Activated gamma-delta T cell treated with anti-CD3 and anti-CD28 coated beads, Interleukin-2, amount 50 U/mL, for 16 hours (primary cell): ENCODE results near the gene SDK1.

Source experiments
- DNase-seq: peaks from one replicate; pipeline ENCODE4 v3.0.0-alpha.2; 2020; ENCODE audit warnings: low read depth

The SDK1 gene

DNA sequence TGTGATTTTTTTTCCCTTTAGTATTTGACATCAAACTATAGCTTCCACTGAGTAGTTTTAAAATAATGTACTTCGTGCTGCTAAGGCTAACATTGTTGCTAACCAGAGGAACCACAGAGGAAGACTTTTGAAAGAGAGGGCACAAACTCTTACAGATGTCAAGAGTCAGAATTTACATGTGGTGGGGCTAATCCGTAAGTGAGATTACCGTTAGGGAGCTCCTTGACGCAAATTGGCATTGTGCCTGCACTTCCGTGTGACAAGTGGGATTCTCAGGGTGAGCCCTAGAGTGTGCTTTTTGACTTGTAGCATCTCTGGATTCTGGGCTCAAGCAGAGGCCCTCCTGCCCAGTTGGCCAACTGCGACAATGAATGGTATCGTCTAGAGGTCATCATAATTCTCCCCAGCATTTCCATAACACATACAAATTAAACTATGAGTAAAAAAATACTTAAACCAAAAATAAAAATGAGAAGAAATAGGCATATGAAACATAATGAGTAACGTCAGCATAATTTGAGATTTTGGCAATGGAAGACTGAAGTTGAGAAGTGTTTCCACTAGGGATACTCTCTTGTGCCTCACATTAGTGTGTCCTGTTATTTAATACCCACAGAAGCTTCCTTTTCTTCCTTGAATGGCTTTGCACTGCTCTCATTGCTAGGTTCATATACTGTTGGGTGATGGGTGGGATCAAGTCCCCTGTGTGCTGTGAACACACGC, 164.0 kb downstream of the SDK1 start:
- DNase-seq, result no peak

DNA sequence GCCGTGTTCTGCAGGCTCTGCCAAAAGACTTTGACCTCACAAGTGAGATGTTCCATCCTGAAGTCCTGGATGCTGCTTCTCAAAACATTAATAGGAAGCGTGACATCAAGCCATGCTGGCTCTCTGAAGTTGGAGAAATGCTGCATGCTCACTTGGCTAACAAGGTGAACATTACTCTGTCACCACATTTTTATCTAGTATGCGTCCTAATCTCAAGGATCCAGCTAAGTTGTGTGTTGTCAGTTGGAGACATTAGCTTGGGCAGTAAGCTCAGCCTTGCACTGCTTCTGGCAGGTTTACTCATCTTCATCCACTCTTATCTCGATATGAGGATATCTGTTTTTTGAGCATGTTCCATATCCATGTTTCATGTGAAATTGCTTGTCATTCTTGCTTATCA, 165.2 kb downstream of the SDK1 start:
- DNase-seq, result no peak

DNA sequence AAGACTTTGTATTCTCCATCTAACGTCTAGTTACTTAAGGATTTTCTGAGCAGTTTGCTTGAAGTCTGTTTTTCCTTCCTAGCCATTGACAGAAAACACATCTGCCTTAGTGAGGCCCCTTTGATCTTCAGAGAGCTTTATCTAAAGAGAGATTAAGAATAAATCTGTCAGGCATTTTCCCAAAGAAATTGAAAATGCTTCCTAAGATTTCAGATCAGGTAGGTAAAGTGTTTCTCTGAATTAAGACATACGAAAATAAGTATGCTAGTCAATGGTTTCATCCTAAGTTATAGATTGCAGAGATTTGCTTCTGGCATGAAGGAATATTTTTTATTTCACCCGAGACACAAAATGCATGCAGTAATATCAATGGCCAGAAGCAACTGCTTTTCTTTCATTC, 168.6 kb downstream of the SDK1 start:
- DNase-seq, result no peak

DNA sequence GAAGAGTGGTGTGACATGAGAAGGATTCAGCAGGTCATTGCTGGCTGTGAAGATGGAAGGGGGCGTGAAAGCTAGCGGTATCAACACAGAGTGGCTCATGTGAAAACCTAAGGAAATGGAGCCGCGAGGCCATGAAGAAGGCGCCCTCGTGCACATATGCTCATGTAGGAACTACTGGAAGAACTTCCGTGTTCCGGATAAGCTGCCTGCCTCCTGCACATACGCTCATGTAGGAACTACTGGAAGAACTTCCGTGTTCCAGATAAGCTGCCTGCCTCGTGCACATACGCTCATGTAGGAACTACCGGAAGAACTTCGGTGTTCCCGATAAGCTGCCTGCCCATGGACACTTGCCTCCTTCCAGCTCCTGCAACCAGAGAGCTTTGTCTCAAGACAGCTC, 179.1 kb downstream of the SDK1 start:
- no peak for DNase-seq

DNA sequence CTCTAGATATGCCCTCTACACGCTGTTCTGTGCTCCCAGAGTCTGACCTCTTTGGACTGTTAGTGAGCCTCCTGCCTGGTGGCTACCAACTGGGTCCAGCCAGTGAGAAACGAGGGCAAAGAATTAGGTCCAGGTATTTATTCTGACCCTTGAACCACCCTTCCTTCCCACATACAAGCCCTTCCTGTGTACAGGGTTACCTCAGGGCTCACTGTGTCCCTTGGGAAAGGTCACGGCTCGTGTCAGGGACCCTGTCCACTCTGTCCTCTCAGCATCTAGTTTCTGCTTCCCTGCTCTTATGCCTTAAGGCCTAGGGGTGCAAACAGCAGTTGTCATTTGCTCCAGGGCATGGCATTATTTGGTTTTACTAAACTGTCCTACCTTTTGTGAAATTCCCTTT, 180.4 kb downstream of the SDK1 start:
- no peak for DNase-seq

DNA sequence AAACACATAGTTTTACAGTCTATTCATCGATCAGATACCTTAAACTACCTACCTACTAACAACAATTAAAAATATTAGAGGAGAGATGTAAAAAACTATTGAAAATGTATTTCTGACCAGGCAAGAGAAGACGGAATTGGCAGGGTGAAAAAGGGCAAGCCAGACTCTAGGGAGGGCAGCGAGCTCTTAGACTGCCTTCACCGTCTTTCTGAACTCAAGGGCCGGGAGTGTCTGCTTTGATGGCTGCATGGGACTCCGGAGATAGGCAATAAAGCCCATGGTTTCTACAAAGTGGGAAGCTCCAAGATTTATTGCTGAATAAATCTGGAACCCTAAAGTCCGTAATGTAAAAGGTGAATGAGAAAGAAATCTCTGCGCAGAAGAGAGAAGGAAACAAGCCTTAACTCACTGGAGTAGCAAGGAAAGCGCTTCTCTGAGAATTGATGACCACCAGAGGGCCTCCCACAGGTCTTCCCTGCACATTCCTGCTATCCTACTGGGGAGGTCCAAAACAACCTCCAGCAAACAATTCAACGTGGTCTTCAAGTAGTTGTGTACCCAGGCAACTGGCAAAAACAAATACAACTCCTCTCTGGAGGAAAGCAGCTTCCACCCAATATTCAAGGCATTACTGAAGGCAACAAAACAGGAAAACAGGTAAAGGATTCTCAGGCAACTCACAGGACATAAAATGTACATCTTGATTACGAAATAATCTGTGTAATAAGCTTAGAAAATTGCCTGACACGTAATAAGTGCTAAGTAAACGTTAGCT, 181.3 kb downstream of the SDK1 start:
- DNase-seq, result no peak

DNA sequence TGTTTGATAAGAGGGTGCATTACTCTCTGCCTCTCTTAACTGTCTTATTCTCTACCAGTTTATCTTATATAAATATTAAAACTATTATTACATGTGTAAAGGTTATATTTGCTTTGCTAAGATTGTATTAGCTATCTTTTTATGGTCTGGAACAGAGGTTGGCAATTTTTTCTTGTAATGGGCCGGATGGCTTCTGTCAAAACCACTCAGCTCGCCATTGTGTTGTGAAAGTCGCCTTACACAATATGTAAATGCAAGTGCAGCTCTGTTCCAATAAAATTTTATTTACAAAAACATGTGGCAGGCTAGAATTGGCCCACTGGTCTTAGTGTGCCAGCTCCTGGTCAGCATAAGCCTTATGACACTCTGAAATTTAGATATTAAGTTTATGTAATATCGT, 185.8 kb downstream of the SDK1 start:
- DNase-seq, result no peak

DNA sequence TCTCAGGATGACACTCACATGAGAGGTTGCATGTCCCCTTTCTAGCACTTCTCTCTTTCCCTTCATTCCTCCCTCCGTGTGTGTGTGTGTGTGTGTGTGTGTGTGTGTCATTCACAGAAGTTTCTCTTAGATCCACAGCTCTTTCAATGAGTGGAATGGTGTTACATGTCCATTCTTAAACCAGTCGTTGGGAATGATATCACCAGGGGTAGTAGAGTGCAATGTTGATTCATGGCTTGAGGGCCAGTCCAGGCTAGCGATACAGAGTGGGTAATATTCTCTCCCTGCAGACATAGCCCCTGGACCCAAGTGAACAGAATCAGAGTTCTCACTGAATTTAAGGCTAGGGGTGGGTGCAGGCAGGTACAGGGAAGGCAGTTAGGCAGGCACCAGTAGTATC, 187.8 kb downstream of the SDK1 start:
- no peak for DNase-seq

DNA sequence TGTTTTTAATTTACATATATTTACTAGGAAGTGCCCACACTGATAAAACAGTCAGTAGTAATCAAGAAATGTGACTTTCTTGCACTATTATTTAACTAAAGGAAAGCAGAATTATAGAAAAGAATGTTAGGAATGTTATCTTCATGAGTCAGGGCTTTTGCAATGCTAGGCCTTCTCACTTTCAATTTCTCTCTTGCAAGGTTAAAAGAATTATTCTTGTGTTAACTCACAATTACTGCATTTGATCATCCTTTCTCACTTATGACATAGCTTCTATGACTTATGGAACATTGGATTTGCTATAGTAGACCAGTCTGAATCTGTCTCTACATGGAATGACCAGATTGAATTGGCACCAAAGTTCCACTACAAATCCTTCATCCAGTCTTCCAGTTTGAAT, 192.4 kb downstream of the SDK1 start:
- no peak for DNase-seq

DNA sequence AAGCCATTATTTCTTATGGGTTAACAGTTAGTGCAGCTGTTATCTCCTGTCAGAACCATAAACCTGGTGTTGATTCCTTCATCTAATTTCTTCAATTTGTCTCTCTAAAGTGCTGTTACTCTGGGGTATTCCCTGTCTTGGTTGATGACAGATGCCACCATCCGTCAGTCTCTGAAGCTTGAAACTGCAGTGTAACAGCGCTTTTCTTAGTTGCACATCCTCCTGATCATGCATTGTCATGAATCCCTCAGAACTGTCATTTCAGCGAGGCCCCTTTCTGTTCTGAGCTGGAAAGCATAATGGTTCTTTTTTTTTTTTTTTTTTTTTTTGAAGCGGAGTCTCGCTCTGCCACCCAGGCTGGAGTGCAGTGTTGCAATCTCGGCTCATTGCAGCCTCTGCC, 193.9 kb downstream of the SDK1 start:
- DNase-seq, result no peak

DNA sequence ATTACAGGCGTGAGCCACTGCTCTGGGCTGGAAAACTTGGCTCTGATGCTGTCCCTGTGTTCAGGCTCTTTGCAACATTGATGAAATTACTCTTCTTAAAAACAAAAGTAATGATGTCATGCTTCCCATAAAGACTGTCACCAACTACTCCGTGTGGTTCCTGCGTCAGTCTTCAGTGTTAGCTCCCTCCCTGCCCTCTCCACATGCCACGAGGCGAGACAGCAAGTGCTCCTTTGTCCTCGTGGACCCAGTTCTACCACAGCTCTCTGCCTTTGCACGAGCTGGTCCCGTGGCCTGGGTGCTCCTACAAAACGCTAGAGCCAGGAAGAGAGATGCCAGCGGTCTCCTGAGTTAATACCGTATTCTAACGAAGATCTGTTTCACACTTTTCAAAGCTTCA, 194.5 kb downstream of the SDK1 start:
- DNase-seq, result no peak

DNA sequence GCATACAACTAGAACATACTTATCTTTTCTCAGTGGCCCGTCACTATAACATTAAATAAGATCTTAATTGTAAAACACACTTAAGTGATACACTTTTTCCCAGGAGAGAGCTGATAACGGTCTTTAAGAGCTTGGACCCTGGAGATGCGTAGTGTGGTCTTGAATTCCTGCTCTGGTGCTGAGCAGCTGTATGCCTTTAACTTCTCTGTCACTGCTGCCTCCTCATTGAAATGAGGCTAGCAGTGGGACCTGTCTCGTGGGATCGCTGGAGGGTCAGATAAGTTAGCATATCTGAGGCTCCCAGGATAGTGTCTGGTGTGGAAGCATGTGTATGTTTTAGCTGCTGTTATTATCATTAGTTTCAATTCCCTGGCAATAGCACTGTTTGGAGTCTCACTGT, 194.9 kb downstream of the SDK1 start:
- no peak for DNase-seq

DNA sequence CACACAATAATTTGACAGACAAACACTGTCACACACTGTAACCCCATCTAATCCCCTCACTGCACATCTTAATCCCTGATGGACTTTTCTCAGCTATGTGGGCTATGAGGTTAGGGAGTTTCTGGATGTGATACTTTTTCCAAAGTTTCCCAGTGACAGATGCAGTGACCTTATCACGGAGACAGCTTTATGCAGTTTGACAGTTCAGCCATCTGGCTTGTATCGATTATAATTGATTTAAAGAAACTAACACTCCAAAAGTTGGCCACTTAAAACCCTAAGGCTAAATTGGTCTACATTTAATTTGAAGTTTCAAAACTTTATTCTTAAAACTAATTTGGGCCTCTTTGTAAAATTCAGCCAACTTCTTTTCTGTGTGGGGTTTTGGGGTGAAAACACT, 196.7 kb downstream of the SDK1 start:
- no peak for DNase-seq

DNA sequence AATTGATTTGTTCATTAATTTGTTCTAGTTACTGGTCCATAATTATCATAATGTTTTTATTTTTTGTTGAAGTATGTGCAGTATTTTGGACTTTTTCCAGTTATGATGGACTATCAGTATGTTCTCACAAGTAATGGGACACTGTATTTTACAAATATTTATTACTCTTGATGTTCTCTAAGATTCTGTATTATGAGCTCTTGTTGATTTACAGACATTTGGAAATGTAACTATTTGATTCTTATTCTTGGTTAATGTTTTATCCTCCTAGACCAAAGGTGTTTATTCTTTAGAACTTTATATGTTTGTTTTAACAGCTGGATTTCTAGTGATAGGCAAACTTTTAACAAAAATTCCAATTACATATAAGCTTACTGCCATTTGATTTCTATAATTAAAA, 200.6 kb downstream of the SDK1 start:
- no peak for DNase-seq

DNA sequence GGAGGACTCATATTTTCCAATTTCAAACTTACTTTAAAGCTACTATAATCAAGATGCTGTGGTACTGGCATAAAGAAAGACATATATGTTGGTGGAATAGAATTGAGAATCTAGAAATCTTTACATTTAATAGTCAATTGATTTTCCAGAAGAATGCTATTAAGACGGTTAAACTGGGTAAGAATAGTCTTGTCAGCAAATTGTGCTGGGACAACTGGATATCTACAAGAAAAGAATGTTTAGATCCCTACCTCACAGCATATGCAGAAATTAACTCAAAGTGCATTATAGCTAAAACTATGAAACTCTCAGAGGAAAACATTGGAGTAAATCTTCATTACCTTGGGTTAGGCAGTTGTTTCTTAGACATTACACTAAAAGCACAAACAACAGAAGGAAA, 203.3 kb downstream of the SDK1 start:
- DNase-seq, result no peak

DNA sequence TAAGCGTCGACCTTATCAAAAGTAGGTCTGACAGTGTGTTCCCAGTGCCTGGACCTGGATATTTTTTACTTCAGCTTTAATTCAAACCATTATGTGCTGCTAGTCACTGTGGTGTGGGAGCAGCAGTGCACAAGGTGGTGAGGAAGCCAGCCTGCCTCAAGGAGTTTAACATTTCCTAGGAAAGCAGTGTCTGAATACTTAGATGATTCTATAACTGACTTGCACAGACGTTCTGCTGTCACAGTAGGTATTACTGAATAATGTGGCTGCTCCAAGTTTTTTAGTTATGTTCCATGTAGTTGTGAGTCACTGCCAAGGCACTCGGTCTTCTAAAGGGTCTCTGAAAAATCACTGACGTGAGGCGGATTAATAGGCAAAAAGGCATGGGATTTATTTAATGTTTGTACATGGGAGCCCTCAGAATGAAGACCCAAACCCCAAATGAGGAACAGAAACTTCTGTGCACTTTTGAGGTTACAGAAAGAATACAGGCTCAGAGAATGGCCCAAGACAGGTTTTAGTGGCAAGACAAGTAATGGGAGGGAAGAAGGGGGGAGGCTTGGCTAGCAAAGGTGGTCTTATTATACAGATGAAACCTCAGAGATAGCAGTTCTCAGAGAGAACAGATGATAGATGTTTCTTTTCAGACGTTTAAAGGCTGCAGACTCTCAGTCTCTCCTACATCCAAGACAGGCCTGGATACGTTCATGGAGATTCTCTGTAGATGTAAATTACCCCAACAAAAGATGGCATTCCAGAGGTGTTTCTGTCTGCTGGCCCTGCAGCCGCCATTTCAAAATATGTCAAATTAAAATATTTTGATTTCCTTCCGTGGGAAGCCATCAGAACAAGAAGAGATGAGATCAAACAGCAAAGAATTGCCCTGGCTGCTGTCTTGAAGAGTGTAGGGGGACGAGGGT, 209.3 kb downstream of the SDK1 start:
- DNase-seq, result no peak

DNA sequence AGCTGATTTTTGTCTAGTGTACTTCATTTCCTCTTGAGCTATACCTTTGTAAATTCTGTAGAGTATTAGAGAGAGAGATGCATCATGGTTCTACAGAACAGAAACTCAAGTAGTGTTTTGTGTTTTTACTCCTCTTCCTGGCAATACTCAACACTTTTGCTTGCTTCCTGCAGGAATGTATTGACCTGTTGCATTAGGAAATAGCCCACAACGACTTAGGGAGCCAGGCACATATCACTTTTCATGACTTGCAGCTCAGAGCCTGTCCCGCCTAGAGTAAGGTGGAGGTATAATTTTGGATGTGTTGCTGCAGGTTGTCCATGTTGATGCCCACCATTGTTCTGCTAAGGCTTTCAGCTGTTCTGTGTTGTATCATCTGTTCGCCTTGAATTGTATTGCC, 216.3 kb downstream of the SDK1 start:
- DNase-seq, result no peak

DNA sequence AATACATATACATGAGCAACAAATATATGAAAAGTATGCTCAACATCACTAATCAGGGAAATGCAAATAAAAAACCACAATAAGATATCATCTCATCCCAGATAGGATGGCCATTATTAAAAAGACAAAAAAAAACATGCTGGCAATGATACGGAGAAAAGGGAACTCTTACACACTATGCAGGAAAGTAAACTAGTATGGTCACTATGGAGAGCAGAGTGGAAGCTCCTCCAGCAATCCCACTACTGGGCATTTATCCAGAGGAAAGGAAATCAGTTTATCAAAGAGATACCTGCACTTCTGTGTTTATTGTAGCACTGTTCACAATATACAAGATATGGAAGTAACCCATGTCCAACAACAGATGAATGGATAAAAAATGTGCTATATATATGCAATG, 217.5 kb downstream of the SDK1 start:
- no peak for DNase-seq

DNA sequence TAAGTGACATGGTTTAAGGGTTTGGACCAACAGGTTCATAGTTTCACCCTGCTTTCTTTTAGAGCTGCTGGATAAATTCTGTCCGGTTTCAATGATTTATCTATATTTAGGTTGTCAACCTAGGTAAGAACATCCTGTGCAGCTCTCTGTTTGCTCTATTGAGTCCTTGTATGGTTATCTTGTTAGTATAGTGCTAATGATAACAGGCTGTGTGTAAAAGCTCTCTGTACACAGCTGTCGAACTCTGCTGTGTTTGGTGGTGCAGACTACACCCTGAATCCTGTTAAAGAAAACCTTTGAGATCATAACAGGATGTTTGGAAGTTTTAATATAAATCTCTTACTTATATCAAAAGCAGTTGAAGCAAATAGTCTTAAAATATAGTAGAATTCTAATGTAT, 219.2 kb downstream of the SDK1 start:
- DNase-seq, result no peak

DNA sequence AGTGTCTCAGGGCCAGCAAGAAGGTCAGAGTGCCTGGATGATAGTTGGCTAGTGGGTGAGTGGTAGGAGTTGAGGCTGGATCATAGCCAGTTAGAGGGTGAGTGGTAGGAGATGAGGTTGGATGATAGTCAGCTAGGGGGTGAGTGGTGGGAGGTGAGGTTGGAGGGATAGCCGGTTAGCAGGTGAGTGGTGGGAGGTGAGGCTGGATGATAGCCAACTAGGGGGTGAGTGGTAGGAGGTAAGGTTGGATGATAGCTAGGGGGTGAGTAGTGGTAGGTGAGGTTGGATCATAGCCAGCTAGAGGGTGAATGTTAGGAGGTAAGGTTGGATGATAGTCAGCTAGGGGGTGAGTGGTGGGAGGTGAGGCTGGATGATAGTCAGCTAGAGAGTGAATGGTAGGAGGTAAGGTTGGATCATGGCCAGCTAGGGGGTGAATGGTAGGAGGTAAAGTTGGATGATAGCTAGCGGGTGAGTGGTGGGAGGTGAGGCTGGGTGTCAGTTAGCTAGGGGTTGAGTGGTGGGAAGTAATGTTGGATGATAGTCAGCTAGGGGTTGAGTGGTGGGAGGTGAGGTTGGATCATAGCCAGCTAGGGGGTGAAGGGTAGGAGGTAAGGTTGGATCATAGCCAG, 226.6 kb downstream of the SDK1 start:
- DNase-seq, result no peak

DNA sequence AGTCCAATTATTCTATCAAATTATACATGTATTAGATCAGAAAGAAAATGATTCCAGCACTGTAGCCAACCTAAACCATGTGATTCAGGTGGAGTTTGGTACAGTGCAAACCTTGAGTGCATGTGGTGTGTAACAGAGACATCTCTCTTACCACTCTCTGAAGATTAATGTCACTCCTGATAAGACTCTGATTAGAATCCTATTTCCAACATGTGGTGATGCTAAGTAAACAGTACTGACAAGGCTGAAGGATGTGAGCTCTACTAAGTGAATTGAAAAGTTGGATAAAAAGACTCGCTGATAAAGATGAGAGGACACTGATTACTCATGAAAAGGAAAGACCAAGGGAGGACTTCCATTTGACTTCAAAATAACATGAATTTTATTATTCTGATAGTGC, 232.0 kb downstream of the SDK1 start:
- no peak for DNase-seq

DNA sequence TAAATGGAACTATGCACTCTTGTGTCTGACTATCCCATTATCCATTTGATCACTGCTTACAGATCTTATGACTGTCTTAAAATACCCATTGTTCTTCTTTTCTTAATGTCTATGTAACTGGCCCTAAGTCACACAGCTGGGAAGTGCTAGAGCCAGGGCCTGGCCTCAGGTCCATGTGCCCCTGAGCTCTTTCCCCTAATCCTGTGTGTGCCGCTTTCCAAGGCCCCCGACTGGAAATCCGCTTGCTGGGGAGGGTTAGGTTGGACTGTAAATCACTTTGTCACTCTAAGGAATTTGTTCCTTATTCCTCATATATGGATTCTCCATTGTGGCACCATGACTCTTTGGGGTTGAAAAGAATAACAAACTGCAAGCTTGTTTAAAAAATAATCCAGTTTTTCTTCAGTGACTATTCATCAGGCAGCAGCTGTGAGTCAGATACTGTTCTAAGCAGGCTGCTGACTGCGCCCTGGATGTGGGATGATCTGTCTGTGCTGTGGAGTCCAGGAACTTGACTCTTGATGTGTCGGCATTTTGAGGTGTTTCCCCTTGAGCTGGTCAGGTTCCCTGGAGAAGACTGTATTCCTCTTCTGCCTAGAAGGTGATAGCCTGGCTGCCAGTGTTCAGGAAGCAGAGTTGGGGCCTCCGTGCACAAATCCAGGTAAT, 236.3 kb downstream of the SDK1 start:
- DNase-seq, result no peak
